AG09319 (cell line): ENCODE results near the gene EID2.

Experiments used
- DNase-seq: peaks from one replicate; pipeline ENCODE4 v3.0.0-alpha.2; 2010; ENCODE audit warnings: low read depth; ENCODE audit errors: extremely low read depth
- CTCF ChIP-seq: IDR thresholded peaks from 2 replicates; pipeline ENCODE4 v1.5.1; 2011; ENCODE audit warnings: low read depth, mild to moderate bottlenecking, inconsistent platforms, low read length, moderate library complexity

The EID2 gene

GRCh38 chr19:39546599-39546998, 6.6 kb upstream of the EID2 start:
- no peak for TF ChIP-seq CTCF
- DNase-seq = no peak

- no peak for DNase-seq
These were observed 5.0 kb upstream of the EID2 start for GRCh38 chr19:39544911-39545310.

GRCh38 chr19:39544226-39544903, 4.4 kb upstream of the EID2 start:
- TF ChIP-seq CTCF = no peak

More at GRCh38 chr19:39544911-39545310, 5.0 kb upstream of the EID2 start:
- no peak for TF ChIP-seq CTCF

DNA sequence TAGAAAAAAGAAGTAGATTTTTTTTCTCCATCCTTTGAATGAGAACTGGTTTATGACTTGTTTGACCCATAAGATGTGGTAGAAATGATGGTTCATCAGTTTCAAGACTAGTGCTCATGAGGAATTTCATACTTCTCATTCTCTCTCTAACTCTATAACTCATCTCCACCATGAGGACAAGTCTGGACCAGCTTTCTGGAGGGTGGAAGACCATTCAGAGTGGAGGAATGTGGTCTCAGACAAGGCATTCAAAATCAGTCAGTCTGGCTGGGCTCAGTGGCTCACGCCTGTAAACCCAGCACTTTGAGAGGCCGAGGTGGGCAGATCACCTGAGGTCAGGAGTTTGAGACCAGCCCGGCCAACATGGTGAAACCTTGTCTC, 3.5 kb upstream of the EID2 start:
- TF ChIP-seq CTCF = no peak

More at GRCh38 chr19:39544226-39544903, 4.4 kb upstream of the EID2 start:
- DNase-seq = no peak

DNA sequence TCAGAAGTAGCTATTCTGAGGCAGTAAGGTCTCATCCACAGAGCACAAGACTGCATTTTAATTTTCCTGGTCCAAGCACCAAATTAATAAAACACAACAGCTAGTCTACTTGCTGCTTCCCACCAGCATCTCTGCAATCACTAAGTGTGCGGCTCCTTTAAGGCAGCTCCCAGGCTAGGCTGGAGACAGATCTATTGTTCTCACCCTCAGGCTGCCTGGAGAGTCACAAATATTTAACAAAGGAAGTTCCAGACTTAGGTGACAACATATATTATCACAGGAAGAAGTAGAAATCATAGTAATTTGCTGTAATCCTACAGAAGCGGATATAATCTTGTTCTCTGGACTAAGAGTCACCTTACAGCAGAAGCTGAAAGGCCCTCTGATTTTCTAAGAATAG, 2.2 kb upstream of the EID2 start:
- DNase-seq = no peak
- no peak for TF ChIP-seq CTCF

More for the DNA sequence above, 3.5 kb upstream of the EID2 start:
- no peak for DNase-seq

DNA sequence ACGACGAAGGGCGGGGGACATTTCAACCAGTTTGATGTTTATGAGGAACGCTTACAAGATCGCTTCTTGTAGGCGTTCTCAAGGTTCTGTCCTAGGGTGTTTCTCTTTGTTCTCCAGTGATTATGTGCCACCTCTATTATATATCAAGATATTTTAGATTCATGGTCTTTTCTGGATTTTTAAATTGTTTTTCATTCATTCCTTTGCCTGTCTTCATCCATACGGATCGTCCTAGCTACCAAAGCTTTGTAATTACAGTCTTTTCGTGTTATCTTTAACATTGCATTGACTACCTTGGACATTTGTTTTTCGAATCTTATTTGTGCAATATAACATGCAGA, 342 bp upstream of the EID2 start:
- no peak for TF ChIP-seq CTCF
- no peak for DNase-seq

DNA sequence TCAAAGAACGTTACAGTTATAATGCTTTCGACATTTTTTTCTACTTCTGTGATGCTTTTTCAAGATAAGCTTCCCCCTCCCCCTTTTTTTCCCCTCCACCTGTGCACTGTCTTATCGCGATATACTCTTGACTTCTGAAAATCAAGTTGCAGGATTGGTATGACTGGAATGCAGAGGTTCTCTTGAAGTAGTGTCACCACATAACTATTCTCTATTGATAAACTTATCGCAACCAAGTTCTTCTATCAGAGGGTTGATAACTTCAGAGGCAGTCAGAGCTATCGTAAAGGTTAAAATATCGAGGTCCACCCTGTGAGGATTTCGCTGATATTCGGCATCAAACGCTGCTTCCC, 820 bp downstream of the EID2 start:
- DNase-seq = no peak
- no peak for TF ChIP-seq CTCF
